ENCODE data around the gene RNF212. TPM values are rescaled to one million over a fixed set of nuclear protein-coding genes. Genes with fewer than 3 reads are reported as not detected.

Gene RNF212
- total RNA-seq, 1 experiment from 2014 or later, result not detected

GRCh38 chr4:1031956-1032795 lies 81.2 kb downstream of the RNF212 start:
- Histone ChIP-seq H3K4me2 (ENCODE audit: low read length) (no peak overlapping the region), H2AFZ (ENCODE audit: low read length) (no peak overlapping the region), H3F3A (ENCODE audit: low read length, unreplicated experiment) (no peaks in the 10 kb centered on the region), H3K4me1 (ENCODE audit: insufficient read depth, low read length) (no peaks in the 10 kb centered on the region; the same call in 1 of the 2 replicates), H3K9me3 (ENCODE audit: low read length) (no peaks in the 10 kb centered on the region), H4K20me1 (ENCODE audit: low read length) (no peaks in the 10 kb centered on the region), H3K27ac (ENCODE audit: low read length) (no peak overlapping the region), H3K36me3 (ENCODE audit: low read depth, low read length) (no peaks in the 10 kb centered on the region), H3K79me2 (ENCODE audit: low read length) (no peaks in the 10 kb centered on the region), H3K9ac (ENCODE audit: low read length) (no peak overlapping the region), H3K9me2 (replicated peaks; ENCODE audit: low read length) (no peaks in the 10 kb centered on the region), H3K27me3 (ENCODE audit: low read length) (no peaks in the 10 kb centered on the region), H3K4me3 (ENCODE audit: low read length) (no peak overlapping the region)
- BruUV-seq (replicated peaks), result no TSS peak
- DNase-seq (peak; percentile 34), ATAC-seq (peak; percentile 54)
- ChIA-PET CTCF (no interaction called here), POLR2A (ENCODE audit: unreplicated experiment) (no interaction called here)
- intact Hi-C loops (cut with micrococcal nuclease), result no loop called here
- TF ChIP-seq EZH2 (IDR thresholded peaks at IDR 0.05; ENCODE audit: low read length, unreplicated experiment) (no peak), EZH2phosphoT487 (IDR thresholded peaks at IDR 0.05; ENCODE audit: borderline replicate concordance, low read length) (no peak), CTCF (conservative IDR thresholded peaks at IDR 0.05; ENCODE audit: low read depth, low read length) (peak; percentile 39; the same call in 1 of the 2 replicates)

DNA sequence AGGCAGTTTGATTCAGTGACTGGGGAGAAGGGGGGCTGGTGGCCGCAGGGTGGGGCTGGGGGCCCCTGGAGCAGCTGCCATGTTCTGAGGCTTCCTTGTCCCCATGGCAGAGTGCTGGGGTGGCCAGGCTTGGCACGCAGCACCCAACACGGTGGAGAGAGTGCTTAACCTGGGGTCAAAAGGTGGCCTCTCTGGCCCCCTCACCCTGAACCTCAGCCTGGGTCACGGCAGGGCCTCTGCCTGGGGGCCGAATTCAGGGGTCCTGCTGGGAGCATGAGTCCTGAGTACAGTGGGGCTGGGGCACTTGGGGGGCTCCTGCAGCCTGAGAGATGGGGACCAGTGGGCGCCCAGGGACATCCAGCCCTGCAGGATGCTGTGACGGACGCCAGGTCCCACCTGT lies 82.0 kb downstream of the RNF212 start:
- Histone ChIP-seq H3K36me3 (ENCODE audit: low read depth, low read length) (no peaks in the 10 kb centered on the region), H3K9me3 (ENCODE audit: low read length) (no peaks in the 10 kb centered on the region), H4K20me1 (ENCODE audit: low read length) (no peaks in the 10 kb centered on the region), H3K27me3 (ENCODE audit: low read length) (no peaks in the 10 kb centered on the region), H3F3A (ENCODE audit: low read length, unreplicated experiment) (no peaks in the 10 kb centered on the region), H3K4me1 (ENCODE audit: insufficient read depth, low read length) (no peaks in the 10 kb centered on the region; the same call in 1 of the 2 replicates), H3K9me2 (replicated peaks; ENCODE audit: low read length) (no peaks in the 10 kb centered on the region), H3K79me2 (ENCODE audit: low read length) (no peaks in the 10 kb centered on the region), H3K9ac (ENCODE audit: low read length) (no peak overlapping the region), H3K4me3 (ENCODE audit: low read length) (no peak overlapping the region), H2AFZ (ENCODE audit: low read length) (no peak overlapping the region), H3K4me2 (ENCODE audit: low read length) (no peak overlapping the region), H3K27ac (ENCODE audit: low read length) (no peak overlapping the region)
- ChIA-PET POLR2A (ENCODE audit: unreplicated experiment) (interaction anchor here (0.6 kb wide), 1 partner anchor 15 kb away, joined by 3 read pairs; no protein-coding TSS in a partner anchor), CTCF (no interaction called here)
- no TSS peak for BruUV-seq (replicated peaks)
- no peak for TF ChIP-seq EZH2 (IDR thresholded peaks at IDR 0.05; ENCODE audit: low read length, unreplicated experiment)
- TF ChIP-seq EZH2phosphoT487 (IDR thresholded peaks at IDR 0.05; ENCODE audit: borderline replicate concordance, low read length), result no peak
- no peak for TF ChIP-seq CTCF (conservative IDR thresholded peaks at IDR 0.05; ENCODE audit: low read depth, low read length)
- DNase-seq, result no peak
- ATAC-seq, result no peak
- intact Hi-C loops (cut with micrococcal nuclease), result no loop called here

- Histone ChIP-seq H3F3A (ENCODE audit: low read length, unreplicated experiment) (no peaks in the 10 kb centered on the region), H3K27ac (ENCODE audit: low read length) (no peak overlapping the region), H3K9me2 (replicated peaks; ENCODE audit: low read length) (no peaks in the 10 kb centered on the region), H3K36me3 (ENCODE audit: low read depth, low read length) (no peaks in the 10 kb centered on the region), H3K4me2 (ENCODE audit: low read length) (peak overlapping the region; percentile 73), H3K4me3 (ENCODE audit: low read length) (0 out of 2 replicates have a peak overlapping the region, but pooled peaks have one; percentile 31), H3K9ac (ENCODE audit: low read length) (no peak overlapping the region), H3K9me3 (ENCODE audit: low read length) (no peaks in the 10 kb centered on the region), H3K27me3 (ENCODE audit: low read length) (no peaks in the 10 kb centered on the region), H2AFZ (ENCODE audit: low read length) (peak overlapping the region; percentile 50; the same call in 1 of the 2 replicates), H4K20me1 (ENCODE audit: low read length) (no peaks in the 10 kb centered on the region), H3K79me2 (ENCODE audit: low read length) (no peaks in the 10 kb centered on the region), H3K4me1 (ENCODE audit: insufficient read depth, low read length) (no peaks in the 10 kb centered on the region; the same call in 1 of the 2 replicates)
- DNase-seq, result no peak
- intact Hi-C loops (cut with micrococcal nuclease), result no loop called here
- TF ChIP-seq CTCF (conservative IDR thresholded peaks at IDR 0.05; ENCODE audit: low read depth, low read length) (no peak), EZH2phosphoT487 (IDR thresholded peaks at IDR 0.05; ENCODE audit: borderline replicate concordance, low read length) (no peak), EZH2 (IDR thresholded peaks at IDR 0.05; ENCODE audit: low read length, unreplicated experiment) (no peak)
- POLR2A ChIA-PET (ENCODE audit: unreplicated experiment), result interaction anchor here (0.6 kb wide), 1 partner anchor 16 kb away, joined by 3 read pairs; no protein-coding TSS in a partner anchor
- no TSS peak for BruUV-seq (replicated peaks)
- ATAC-seq, result peak; percentile 27; the same call in 1 of the 2 replicates
- CTCF ChIA-PET, result no interaction called here
These were observed 82.8 kb downstream of the RNF212 start for GRCh38 chr4:1030559-1030958.
